Immature natural killer cell (primary cell): ENCODE measurements around the gene CHST11. TPM values are rescaled to one million over a fixed set of nuclear protein-coding genes. Genes with fewer than 3 reads are reported as not detected.

ENCODE experiments used
- DNase-seq, 3 donors: peaks; one replicate each; pipeline ENCODE4 v3.0.0; 2022; ENCODE audit warnings: mixed read lengths in 1 of 3
- H3K27ac Mint-ChIP-seq, 6 donors: one replicate each; pipeline ENCODE4 v1.8.0; 2020; ENCODE audit warnings: mixed read lengths in 6 of 6, mild to moderate bottlenecking in 5 of 6, inconsistent platforms in 4 of 6, moderate library complexity in 3 of 6
- H3K27me3 Mint-ChIP-seq, 3 donors: one replicate each; pipeline ENCODE4 v1.8.0; 2020 to 2021; ENCODE audit warnings: low read depth in 3 of 3, mild to moderate bottlenecking in 3 of 3, mixed read lengths in 3 of 3, moderate library complexity in 3 of 3, inconsistent platforms in 1 of 3
- H3K36me3 Mint-ChIP-seq, 3 donors: one replicate each; pipeline ENCODE4 v1.8.0; 2020; ENCODE audit warnings: mixed read lengths in 3 of 3, inconsistent platforms in 2 of 3, mild to moderate bottlenecking in 2 of 3
- H3K4me1 Mint-ChIP-seq, 2 donors: one replicate each; pipeline ENCODE4 v1.8.0; 2020; ENCODE audit warnings: inconsistent platforms in 2 of 2, mild to moderate bottlenecking in 2 of 2, mixed read lengths in 2 of 2, moderate library complexity in 1 of 2
- H3K4me3 Mint-ChIP-seq, 5 donors: one replicate each; pipeline ENCODE4 v1.8.0; 2020; ENCODE audit warnings: mild to moderate bottlenecking in 5 of 5, mixed read lengths in 5 of 5, inconsistent platforms in 3 of 5, moderate library complexity in 3 of 5
- H3K9me3 Mint-ChIP-seq, 6 donors: one replicate each; pipeline ENCODE4 v1.8.0; 2020; ENCODE audit warnings: mild to moderate bottlenecking in 6 of 6, mixed read lengths in 6 of 6, inconsistent platforms in 4 of 6, moderate library complexity in 3 of 6
- polyA plus RNA-seq, 3 donors: library from polyadenylated mRNA; unstranded; fragments of 300-500 nt; fragmentation: Illumina TruSeq; gene quantifications; one replicate each; pipeline ENCODE4 v1.2.3, GENCODE V29; 2021

Gene CHST11
- polyA plus RNA-seq, 3 donors from 2014 or later: 42.5 to 90.1 (median 78.4) TPM

- Mint-ChIP-seq H3K27ac (no peak overlapping the region), H3K36me3 (no peaks in the 10 kb centered on the region), H3K27me3 (peaks cover 2 to 7% (median 2%) of the 10 kb centered on the region in 3 donors), H3K9me3 (no peaks in the 10 kb centered on the region), H3K4me1 (peaks cover 56 to 88% of the 10 kb centered on the region in 2 donors), H3K4me3 (no peak overlapping the region)
- DNase-seq: no peak
Observed at GRCh38 chr12:104712477-104712876, 255.7 kb downstream of the CHST11 start.

DNA sequence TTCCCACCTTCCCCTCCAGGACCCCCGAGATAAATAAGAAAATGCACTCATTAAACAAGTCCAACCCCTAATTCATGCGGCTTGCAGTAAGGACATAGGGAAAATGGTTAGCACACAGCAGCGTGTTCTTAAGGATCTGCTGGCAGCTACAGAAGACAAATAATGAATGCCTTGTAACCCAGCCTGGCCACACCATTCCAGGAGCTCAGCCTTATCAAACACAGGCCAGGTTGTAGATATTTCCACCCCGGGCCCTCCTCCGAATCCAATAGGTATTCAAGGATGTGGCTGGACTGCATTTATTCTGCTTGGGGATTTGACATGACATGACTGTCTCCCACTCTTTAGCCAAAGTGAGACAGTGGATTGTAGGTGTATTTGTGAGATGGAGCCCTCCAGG lies 256.2 kb downstream of the CHST11 start:
- no peak overlapping the region for H3K4me3 Mint-ChIP-seq
- peaks cover 51 to 83% of the 10 kb centered on the region in 2 donors for H3K4me1 Mint-ChIP-seq
- peak overlapping the region in 3 of 6 donors; percentile 3 to 45 (median 34) for H3K27ac Mint-ChIP-seq
- H3K9me3 Mint-ChIP-seq: no peaks in the 10 kb centered on the region
- H3K36me3 Mint-ChIP-seq: no peaks in the 10 kb centered on the region
- peaks cover 2 to 9% (median 2%) of the 10 kb centered on the region in 3 donors for H3K27me3 Mint-ChIP-seq
- no peak for DNase-seq

DNA sequence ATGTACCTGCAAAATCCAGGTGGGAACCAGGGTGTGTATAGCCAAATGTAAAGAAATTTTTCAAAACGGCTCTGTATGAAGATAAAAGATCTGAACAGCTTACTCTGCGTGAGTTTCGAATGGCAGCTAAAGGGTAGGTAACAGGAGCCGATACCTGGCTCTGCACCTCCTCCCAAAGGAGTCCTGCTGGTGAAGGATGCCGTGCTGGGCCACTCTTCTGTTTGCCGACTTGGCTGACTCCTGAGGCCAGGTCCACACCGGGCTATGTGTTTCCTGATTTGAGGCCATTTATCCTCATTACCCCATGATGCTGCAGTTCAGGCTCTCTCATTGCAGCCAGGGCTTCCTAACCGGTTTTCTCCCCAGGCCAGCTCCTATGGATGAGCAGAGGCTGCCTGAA lies 256.7 kb downstream of the CHST11 start:
- H3K4me1 Mint-ChIP-seq: peaks cover 50 to 82% of the 10 kb centered on the region in 2 donors
- peaks cover 2 to 10% (median 2%) of the 10 kb centered on the region in 3 donors for H3K27me3 Mint-ChIP-seq
- no peaks in the 10 kb centered on the region for H3K9me3 Mint-ChIP-seq
- no peak for DNase-seq
- no peak overlapping the region for H3K4me3 Mint-ChIP-seq
- peak overlapping the region in 3 of 6 donors; percentile 3 to 42 (median 39) for H3K27ac Mint-ChIP-seq
- H3K36me3 Mint-ChIP-seq: no peaks in the 10 kb centered on the region

DNA sequence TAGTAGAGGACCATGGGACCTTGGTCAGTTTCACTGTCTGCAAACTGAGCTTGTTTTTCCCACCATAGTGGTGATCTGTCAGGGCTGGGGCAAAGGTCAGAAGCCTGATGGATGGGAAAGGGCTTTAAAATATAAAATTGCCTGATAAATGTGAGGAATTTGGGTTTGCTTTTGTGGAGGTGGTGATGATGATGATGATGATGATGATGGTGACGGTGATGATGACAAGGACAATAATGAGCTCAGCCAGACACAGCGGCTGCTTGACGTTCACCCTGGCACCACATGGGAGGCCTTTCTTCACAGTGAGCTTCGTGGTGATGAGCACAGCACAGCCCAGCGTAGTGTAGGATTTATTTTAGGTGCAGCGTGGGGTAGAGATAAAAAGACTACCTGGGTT lies 257.6 kb downstream of the CHST11 start:
- Mint-ChIP-seq H3K4me1 (peaks cover 49 to 79% of the 10 kb centered on the region in 2 donors), H3K4me3 (no peak overlapping the region), H3K27ac (peak overlapping the region in 4 of 6 donors; percentile 38 to 54 (median 42)), H3K27me3 (peaks cover 2 to 11% (median 2%) of the 10 kb centered on the region in 3 donors), H3K36me3 (no peaks in the 10 kb centered on the region), H3K9me3 (no peaks in the 10 kb centered on the region)
- no peak for DNase-seq

- Mint-ChIP-seq H3K36me3 (no peaks in the 10 kb centered on the region), H3K4me3 (no peak overlapping the region), H3K27ac (peak overlapping the region in 4 of 6 donors; percentile 9 to 76 (median 43)), H3K9me3 (no peaks in the 10 kb centered on the region), H3K4me1 (peaks cover 54 to 83% of the 10 kb centered on the region in 2 donors), H3K27me3 (peaks cover 4 to 19% (median 8%) of the 10 kb centered on the region in 3 donors)
- no peak for DNase-seq
Observed at GRCh38 chr12:104716172-104716571, 259.4 kb downstream of the CHST11 start.

DNA sequence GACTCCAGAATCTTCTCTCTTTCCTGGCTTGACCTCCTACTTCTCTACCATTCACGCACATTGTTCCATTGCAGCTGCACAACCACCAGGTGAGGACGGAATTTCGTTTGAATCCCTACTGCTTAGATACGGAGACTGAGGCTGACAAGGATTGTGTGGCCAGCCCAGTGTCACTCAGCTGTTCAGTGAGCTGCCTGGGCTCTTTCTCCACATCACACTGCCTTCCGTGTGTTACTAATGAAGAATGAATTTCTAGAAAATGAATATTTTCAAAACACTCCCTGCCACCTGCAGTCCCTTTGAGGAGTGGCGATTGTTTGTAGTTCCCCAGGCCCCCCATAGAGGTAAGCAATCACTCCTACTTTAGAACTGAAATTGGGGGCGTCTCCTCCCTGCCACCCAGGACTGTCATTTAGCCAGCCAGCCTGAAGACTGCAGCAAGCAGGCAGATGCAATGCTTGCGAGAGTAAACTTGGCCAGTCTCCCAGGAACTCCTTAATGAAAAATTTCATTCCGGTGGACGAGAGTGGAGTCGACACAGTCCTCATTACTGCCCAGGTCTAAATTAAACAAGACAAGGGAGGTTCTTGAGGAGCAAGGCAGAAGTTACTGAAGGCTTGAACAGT lies 261.7 kb downstream of the CHST11 start:
- Mint-ChIP-seq H3K27me3 (peaks cover 10 to 25% (median 12%) of the 10 kb centered on the region in 3 donors), H3K9me3 (no peaks in the 10 kb centered on the region), H3K4me3 (no peak overlapping the region), H3K36me3 (no peaks in the 10 kb centered on the region), H3K27ac (peak overlapping the region; percentile 66 to 92 (median 81)), H3K4me1 (peaks cover 67 to 83% of the 10 kb centered on the region in 2 donors)
- no peak for DNase-seq

- H3K4me1 Mint-ChIP-seq: peaks cover 71 to 84% of the 10 kb centered on the region in 2 donors
- H3K27me3 Mint-ChIP-seq: peaks cover 10 to 20% (median 12%) of the 10 kb centered on the region in 3 donors
- H3K36me3 Mint-ChIP-seq: no peaks in the 10 kb centered on the region
- H3K4me3 Mint-ChIP-seq: peak overlapping the region; percentile 81 to 90 (median 87)
- peak overlapping the region; percentile 90 to 94 (median 91) for H3K27ac Mint-ChIP-seq
- no peaks in the 10 kb centered on the region for H3K9me3 Mint-ChIP-seq
- no peak for DNase-seq
Observed at GRCh38 chr12:104719700-104720338, 263.1 kb downstream of the CHST11 start.

DNA sequence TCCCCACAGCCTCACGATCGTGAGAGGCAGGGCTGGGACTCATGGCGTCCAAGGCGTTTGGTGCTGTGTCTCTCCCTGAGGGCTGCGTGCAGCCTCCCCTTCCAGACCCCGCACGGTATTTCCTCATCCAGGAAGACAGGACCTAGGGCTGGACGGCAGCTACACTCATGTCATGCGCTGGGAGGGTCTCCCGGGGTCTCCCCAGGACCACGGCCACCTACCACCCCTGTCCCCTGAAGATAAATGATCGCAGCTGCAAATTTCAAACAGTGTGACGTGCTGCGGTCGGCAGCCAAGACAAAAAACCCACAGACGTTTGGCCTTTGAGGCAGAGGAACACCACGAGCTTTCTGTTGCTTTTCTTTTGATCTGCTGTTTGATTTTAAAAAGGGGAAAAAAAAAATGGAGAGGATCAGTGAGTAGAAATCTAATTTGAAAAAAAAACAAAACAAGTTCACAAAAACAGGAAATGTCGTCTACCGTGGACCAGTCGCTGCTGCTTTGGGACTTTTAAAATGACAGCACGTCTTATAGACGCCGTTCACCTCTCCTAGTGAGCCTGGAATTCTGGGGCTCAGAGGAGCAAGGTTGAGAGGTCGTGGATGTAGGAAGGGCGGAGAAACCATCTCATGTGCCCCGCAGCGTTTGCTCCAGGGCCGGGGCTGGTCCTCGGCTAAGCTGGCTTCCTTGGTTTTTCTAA lies 263.7 kb downstream of the CHST11 start:
- Mint-ChIP-seq H3K9me3 (no peaks in the 10 kb centered on the region), H3K36me3 (no peaks in the 10 kb centered on the region), H3K27me3 (peaks cover 10 to 20% (median 12%) of the 10 kb centered on the region in 3 donors), H3K4me3 (peak overlapping the region; percentile 81 to 90 (median 87)), H3K4me1 (peaks cover 76 to 89% of the 10 kb centered on the region in 2 donors), H3K27ac (peak overlapping the region; percentile 90 to 94 (median 91))
- DNase-seq: peak; percentile 75 to 80 (median 78)

- DNase-seq: no peak
- Mint-ChIP-seq H3K4me1 (peaks cover 77 to 89% of the 10 kb centered on the region in 2 donors), H3K9me3 (no peaks in the 10 kb centered on the region), H3K27me3 (peaks cover 10 to 20% (median 12%) of the 10 kb centered on the region in 3 donors), H3K36me3 (peaks cover 0 to 3% (median 0%) of the 10 kb centered on the region in 3 donors), H3K27ac (peak overlapping the region; percentile 90 to 94 (median 91)), H3K4me3 (peak overlapping the region; percentile 81 to 90 (median 87))
Observed at GRCh38 chr12:104721039-104721405, 264.3 kb downstream of the CHST11 start.

DNA sequence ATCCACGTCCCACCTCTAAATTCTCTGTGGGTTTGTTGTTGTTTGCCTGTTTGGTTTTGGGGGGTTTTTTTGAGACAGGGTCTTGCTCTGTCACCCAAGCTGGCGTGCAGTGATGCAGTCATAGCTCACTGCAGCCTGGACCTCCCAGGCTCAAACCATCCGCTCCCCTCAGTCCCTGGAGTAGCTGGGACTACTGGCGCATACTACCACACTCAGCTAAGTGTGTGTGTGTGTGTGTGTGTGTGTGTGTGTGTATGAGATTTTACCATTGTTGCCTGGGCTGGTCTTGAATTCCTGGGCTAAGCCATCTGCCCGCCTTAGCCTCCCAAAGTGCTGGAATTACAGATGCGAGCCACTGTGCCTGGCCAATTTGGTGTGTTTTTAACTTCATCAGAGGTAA lies 265.2 kb downstream of the CHST11 start:
- H3K9me3 Mint-ChIP-seq: no peaks in the 10 kb centered on the region
- H3K27ac Mint-ChIP-seq: peak overlapping the region; percentile 90 to 94 (median 91)
- peaks cover 76 to 89% of the 10 kb centered on the region in 2 donors for H3K4me1 Mint-ChIP-seq
- peaks cover 10 to 20% (median 12%) of the 10 kb centered on the region in 3 donors for H3K27me3 Mint-ChIP-seq
- no peak for DNase-seq
- H3K4me3 Mint-ChIP-seq: peak overlapping the region; percentile 58 to 90 (median 87)
- H3K36me3 Mint-ChIP-seq: peaks cover 0 to 3% (median 0%) of the 10 kb centered on the region in 3 donors

GRCh38 chr12:104722601-104723534 lies 266.1 kb downstream of the CHST11 start:
- peaks cover 84 to 94% of the 10 kb centered on the region in 2 donors for H3K4me1 Mint-ChIP-seq
- H3K9me3 Mint-ChIP-seq: no peaks in the 10 kb centered on the region

DNA sequence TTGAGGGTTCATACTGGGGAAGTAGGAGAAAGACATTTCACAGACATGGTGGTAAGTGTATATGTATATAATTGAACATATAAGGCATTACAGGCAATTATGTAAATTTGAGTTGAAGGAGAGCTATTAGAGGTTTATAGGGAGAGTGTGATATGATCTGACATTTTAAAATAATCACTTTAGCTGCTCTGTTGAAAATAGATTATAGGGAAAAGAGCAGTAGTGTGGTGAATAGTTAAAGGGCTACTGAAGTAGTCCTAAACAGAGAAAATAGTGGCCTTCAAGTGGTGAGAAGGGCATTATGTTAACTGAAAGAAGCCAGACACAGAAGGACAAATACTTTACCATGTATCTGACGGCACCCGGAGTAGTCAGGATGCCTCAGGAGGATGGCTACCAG lies 267.1 kb downstream of the CHST11 start:
- H3K9me3 Mint-ChIP-seq: no peaks in the 10 kb centered on the region
- H3K36me3 Mint-ChIP-seq: peaks cover 0 to 3% (median 0%) of the 10 kb centered on the region in 3 donors
- DNase-seq: no peak
- H3K27me3 Mint-ChIP-seq: peaks cover 10 to 17% (median 10%) of the 10 kb centered on the region in 3 donors
- H3K27ac Mint-ChIP-seq: peak overlapping the region in 4 of 6 donors; percentile 2 to 31 (median 17)
- H3K4me1 Mint-ChIP-seq: peaks cover 89 to 98% of the 10 kb centered on the region in 2 donors
- no peak overlapping the region for H3K4me3 Mint-ChIP-seq

More at GRCh38 chr12:104722601-104723534, 266.1 kb downstream of the CHST11 start:
- H3K36me3 Mint-ChIP-seq: peaks cover 0 to 3% (median 0%) of the 10 kb centered on the region in 3 donors
- peak in 1 of 3 donors; percentile 14 for DNase-seq
- peak overlapping the region; percentile 90 to 94 (median 91) for H3K27ac Mint-ChIP-seq
- peak overlapping the region; percentile 31 to 90 (median 58) for H3K4me3 Mint-ChIP-seq
- peaks cover 10 to 19% (median 12%) of the 10 kb centered on the region in 3 donors for H3K27me3 Mint-ChIP-seq
